Frontal cortex (tissue), 4 donors: ENCODE data around the gene RASAL1. TPM values are rescaled to one million over a fixed set of nuclear protein-coding genes. Genes with fewer than 3 reads are reported as not detected.

ENCODE experiments used
- DNase-seq, 2 donors: peaks; one replicate each; pipeline ENCODE4 v3.0.0; 2012; ENCODE audit warnings: low spot score in 2 of 2
- FAIRE-seq: peaks from 2 replicates; lab custom pipeline; 2012; peaks lifted over from hg19 to GRCh38; lab: Jason Lieb, UNC
- total RNA-seq: library from RNA; depleted of rRNA; stranded (reverse); fragments of >200 nt; gene quantifications from one replicate; pipeline ENCODE4 v1.2.3, GENCODE V29; 2014
- donor health status: control.
- donor health status: control.
- donor health status: control.

The RASAL1 gene
- 4.9 TPM for total RNA-seq

- DNase-seq = peak; percentile 70 to 72
Measured at GRCh38 chr12:113135178-113136127, at the start of gene RASAL1. TSS of gene RASAL1 (minus strand) at chr12:113135761. CDS start at chr12:113135462, 299 bp downstream.

DNA sequence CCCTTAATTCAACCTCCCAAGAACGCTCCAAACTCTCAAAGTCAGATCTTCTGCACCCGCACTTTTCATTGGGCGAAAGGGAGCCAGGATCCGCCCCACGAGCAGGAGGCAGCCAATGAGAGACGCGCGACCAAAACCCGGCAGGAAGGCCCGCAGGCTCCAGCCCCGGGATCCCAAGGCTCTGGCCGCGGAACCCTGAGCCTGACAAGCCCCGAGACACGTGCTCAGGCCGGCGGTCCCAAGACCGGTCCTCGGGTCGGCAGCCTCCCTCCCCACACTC lies 49.3 kb upstream of the RASAL1 start:
- FAIRE-seq = no peak
- DNase-seq = peak; percentile 78 to 82

More at GRCh38 chr12:113135178-113136127, at the start of gene RASAL1:
- no peak for FAIRE-seq

GRCh38 chr12:113184098-113184899 lies 48.7 kb upstream of the RASAL1 start:
- no peak for DNase-seq
- FAIRE-seq = no peak

- no peak for DNase-seq
- no peak for FAIRE-seq
Measured at GRCh38 chr12:113183030-113183589, 47.5 kb upstream of the RASAL1 start.

DNA sequence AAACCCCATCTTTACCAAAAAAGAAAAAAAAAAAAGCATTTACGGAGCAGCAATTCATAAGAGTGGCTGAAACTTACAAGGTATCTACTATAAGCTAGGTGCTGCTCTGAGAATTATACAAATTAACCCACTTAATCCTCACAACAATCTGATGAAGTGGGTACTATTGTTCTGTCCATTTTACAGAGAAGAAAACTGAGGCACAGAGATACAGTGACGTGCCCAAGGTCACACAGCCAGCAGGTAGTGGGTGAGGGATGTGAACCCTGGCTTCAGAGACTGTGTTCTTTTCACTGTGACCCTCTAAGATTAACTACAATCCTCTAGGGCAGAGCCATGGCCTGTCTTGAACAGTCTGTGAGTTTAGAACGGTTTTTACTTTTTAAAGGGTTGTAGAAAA lies 46.4 kb upstream of the RASAL1 start:
- DNase-seq = no peak
- FAIRE-seq = no peak

GRCh38 chr12:113180333-113180732 lies 44.8 kb upstream of the RASAL1 start:
- FAIRE-seq (no peak), DNase-seq (no peak)

- no peak for FAIRE-seq
- DNase-seq = no peak
Measured at GRCh38 chr12:113179023-113179422, 43.5 kb upstream of the RASAL1 start.

DNA sequence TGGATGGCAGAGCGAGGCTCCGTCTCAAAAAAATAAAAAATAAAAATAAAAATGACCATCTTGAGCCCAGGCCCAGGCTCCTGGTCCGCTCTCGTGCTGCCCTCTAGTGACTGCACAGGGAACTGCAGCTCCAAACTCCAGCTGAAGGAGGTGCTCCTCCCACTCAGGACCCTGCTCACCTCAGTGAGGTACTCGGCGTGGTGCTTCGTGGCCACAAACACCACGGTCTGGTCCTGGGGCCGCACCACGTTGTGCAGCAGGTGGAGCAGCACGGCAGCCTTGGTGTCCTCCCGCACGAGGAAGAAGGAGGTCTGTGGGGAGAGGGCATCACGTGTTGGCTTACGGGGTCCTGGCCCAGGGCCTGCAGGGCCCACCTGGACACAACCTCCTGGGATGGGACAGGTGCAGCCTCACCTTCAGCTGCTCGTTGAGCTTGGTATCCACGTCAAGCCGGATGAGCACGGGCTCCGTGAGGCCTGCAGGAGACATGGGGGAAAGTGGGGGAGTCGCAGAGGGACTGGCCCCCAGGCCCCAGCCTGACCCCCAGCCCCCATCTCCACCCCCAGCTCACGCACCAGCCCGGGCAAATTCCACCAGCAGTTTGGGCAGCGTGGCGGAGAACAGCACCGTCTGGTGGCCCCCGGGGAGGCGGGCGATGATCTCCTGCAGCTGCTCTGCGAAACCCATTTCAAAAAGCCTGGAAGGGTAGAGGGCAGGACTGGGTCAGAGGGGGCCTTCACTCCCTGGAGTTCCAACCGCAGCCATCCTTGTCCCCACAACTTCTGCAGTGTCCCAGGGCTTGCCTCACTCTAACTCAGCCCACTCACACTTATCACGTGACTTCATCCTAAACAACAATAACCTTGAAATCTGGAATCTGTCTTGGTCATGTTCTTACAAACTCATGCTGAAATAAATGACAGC lies 39.2 kb upstream of the RASAL1 start:
- DNase-seq (peak; percentile 75 to 89), FAIRE-seq (no peak)

GRCh38 chr12:113173081-113173698 lies 37.6 kb upstream of the RASAL1 start:
- FAIRE-seq = no peak

DNA sequence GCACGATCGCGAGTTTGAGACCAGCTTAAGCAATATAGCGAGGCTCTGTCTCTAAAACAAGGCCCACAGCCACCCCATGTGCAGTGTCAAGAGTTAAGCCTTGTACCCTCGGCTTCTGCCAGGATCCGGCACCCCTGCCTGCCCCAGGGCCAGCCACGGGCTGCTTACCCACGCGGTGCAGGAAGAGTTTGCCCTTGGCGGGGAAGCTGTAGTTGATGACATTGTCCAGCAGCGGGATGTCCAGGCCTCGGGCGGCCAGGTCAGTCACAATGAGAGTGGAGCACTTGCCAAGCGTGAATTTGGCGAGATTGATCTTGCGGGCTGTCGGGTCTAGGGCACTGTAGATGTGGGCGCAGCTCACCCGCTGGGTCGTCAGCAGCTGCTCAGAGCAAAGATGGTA lies 36.6 kb upstream of the RASAL1 start:
- FAIRE-seq = no peak

More at GRCh38 chr12:113173081-113173698, 37.6 kb upstream of the RASAL1 start:
- no peak for DNase-seq

DNA sequence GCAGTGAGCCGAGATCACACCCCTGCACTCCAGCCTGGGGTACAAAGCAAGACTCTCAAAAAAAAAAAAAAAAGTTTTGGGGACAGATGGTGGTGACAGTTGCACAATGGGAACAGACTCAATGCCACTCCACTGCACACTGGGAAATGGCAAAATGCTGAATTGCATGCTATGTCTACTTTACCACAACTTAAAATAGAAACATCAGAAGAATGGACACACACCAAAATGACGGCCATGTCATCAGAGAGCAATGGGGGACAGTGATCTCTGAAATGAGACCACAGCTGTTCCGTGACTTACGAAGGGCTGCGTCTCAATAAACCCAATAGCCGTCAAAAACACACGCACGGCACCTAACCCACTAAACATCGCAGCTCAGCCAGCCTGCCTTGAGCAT lies 36.0 kb upstream of the RASAL1 start:
- FAIRE-seq (no peak), DNase-seq (no peak)

More for the DNA sequence above, 36.6 kb upstream of the RASAL1 start:
- DNase-seq = no peak

- DNase-seq (no peak), FAIRE-seq (no peak)
Measured at GRCh38 chr12:113170926-113171325, 35.4 kb upstream of the RASAL1 start.

GRCh38 chr12:113170457-113170856 lies 34.9 kb upstream of the RASAL1 start:
- DNase-seq (no peak), FAIRE-seq (no peak)

- no peak for FAIRE-seq
- no peak for DNase-seq
Measured at GRCh38 chr12:113169697-113170096, 34.1 kb upstream of the RASAL1 start.

DNA sequence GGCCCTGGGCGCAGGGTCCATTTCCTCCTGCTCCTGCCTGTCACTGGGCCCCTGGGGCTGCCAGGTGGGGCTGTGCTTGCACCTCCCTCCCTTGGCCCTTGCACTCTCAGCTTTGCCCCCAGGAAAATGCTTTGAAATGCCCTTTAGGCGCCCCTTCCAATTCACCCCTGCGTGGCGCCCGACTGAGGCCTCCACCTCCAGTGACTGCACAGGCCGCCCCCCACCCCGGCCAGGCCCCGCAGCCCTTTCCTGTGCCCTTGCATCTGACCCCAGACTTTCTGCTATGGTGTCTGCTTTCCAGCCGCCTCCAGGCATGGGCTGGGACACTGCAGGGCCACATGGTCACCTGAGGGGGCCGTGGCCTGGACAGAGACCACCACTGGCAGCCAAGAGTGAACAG lies 32.3 kb upstream of the RASAL1 start:
- no peak for FAIRE-seq

GRCh38 chr12:113165521-113166450 lies 30.2 kb upstream of the RASAL1 start:
- DNase-seq (no peak), FAIRE-seq (no peak)

More for the DNA sequence above, 32.3 kb upstream of the RASAL1 start:
- DNase-seq = no peak

- no peak for FAIRE-seq
- no peak for DNase-seq
Measured at GRCh38 chr12:113164014-113164413, 28.5 kb upstream of the RASAL1 start.

- no peak for DNase-seq
- no peak for FAIRE-seq
Measured at GRCh38 chr12:113163030-113163360, 27.4 kb upstream of the RASAL1 start.
